Smooth muscle cell (in vitro differentiated cells): ENCODE measurements around the gene DLGAP1. TPM values are rescaled to one million over a fixed set of nuclear protein-coding genes. Genes with fewer than 3 reads are reported as not detected.

Source experiments
- DNase-seq: peaks from one replicate; lab custom pipeline; 2025; ENCODE audit not compliant: unreplicated experiment; lab: John Stamatoyannopoulos, UW
- H2AFZ ChIP-seq: fragments of 200-600 bp; sonication (generic); 2 replicates; pipeline ENCODE4 v1.6.0; 2016; ENCODE audit warnings: antibody characterized with exemption, low read depth, mild to moderate bottlenecking
- H3F3A ChIP-seq: fragments of 200-600 bp; sonication (generic); 2 replicates; pipeline ENCODE4 v1.6.0; 2017; ENCODE audit warnings: antibody characterized with exemption, low read depth
- H3K27ac ChIP-seq: fragments of 200-600 bp; sonication (generic); 2 replicates; pipeline ENCODE4 v1.5.1; 2016; ENCODE audit warnings: low read depth, mild to moderate bottlenecking
- H3K27me3 ChIP-seq: fragments of 200-600 bp; sonication (generic); 2 replicates; pipeline ENCODE4 v1.6.1; 2016; ENCODE audit warnings: low read depth, mild to moderate bottlenecking
- H3K36me3 ChIP-seq: fragments of 200-600 bp; sonication (generic); 2 replicates; pipeline ENCODE4 v1.5.1; 2016; ENCODE audit warnings: low read depth
- H3K4me1 ChIP-seq: fragments of 200-600 bp; sonication (generic); 2 replicates; pipeline ENCODE4 v1.5.1; 2016; ENCODE audit warnings: low read depth
- H3K4me2 ChIP-seq: fragments of 200-600 bp; sonication (generic); 2 replicates; pipeline ENCODE4 v1.6.0; 2016; ENCODE audit warnings: mild to moderate bottlenecking
- H3K4me3 ChIP-seq: fragments of 200-600 bp; sonication (generic); 2 replicates; pipeline ENCODE4 v1.5.1; 2016; ENCODE audit warnings: mild to moderate bottlenecking
- H3K79me2 ChIP-seq: fragments of 200-600 bp; sonication (generic); 2 replicates; pipeline ENCODE4 v1.6.0; 2016; ENCODE audit warnings: low read depth, mild to moderate bottlenecking
- H3K9ac ChIP-seq: fragments of 200-600 bp; sonication (generic); 2 replicates; pipeline ENCODE4 v1.6.0; 2016; ENCODE audit warnings: low read depth
- H3K9me3 ChIP-seq: fragments of 200-600 bp; sonication (generic); replicated peaks from 2 replicates; pipeline ENCODE4 v1.5.1; 2016; ENCODE audit warnings: low read depth
- H4K20me1 ChIP-seq: fragments of 200-600 bp; sonication (generic); 2 replicates; pipeline ENCODE4 v1.6.0; 2016; ENCODE audit warnings: low read depth
- CTCF ChIP-seq: fragments of 200-600 bp; sonication (generic); IDR thresholded peaks from 2 replicates; pipeline ENCODE4 v1.5.1; 2017; ENCODE audit warnings: borderline replicate concordance, mild to moderate bottlenecking, antibody characterized with exemption; ENCODE audit not compliant: insufficient read depth, poor library complexity, severe bottlenecking
- WGBS: methylation state at CpG from one replicate; pipeline ENCODE4 v1.1.7; 2016; ENCODE audit warnings: low lambda C conversion rate; 5-methylcytosine and 5-hydroxymethylcytosine counted together
- polyA plus RNA-seq: library from polyadenylated mRNA; unstranded; fragments of >200 nt; fragmentation: Nextera tagmentation; extraction: Ambion mirVana; gene quantifications from 2 replicates; pipeline ENCODE4 v1.2.1, GENCODE V29; 2016
- total RNA-seq: library from RNA; depleted of rRNA; stranded (reverse); fragments of >200 nt; gene quantifications from 2 replicates; pipeline ENCODE4 v1.2.3, GENCODE V29; 2014

Gene DLGAP1
- total and polyA plus RNA-seq, 2 experiments from 2014 or later, result 2.6 to 11.3 TPM

GRCh38 chr18:3777719-3778118 is 677.4 kb downstream of the DLGAP1 start:
- H2AFZ ChIP-seq, result no peak overlapping the region
- TF ChIP-seq CTCF, result no peak
- H3K27me3 ChIP-seq, result no peaks in the 10 kb centered on the region
- H3K79me2 ChIP-seq, result no peaks in the 10 kb centered on the region
- H3K9me3 ChIP-seq, result no peaks in the 10 kb centered on the region
- H3K27ac ChIP-seq, result no peak overlapping the region
- no peak overlapping the region for H3K4me3 ChIP-seq
- WGBS, result 93% methylated on average over 1 of the region's 1 CpG
- no peak overlapping the region for H3K4me2 ChIP-seq
- H4K20me1 ChIP-seq, result no peaks in the 10 kb centered on the region
- no peaks in the 10 kb centered on the region for H3K36me3 ChIP-seq
- DNase-seq, result no peak
- H3K4me1 ChIP-seq, result peaks cover 6% of the 10 kb centered on the region
- no peaks in the 10 kb centered on the region for H3F3A ChIP-seq
- H3K9ac ChIP-seq, result no peak overlapping the region

GRCh38 chr18:3777122-3777521 is 678.0 kb downstream of the DLGAP1 start:
- no peak overlapping the region for H3K4me2 ChIP-seq
- H3F3A ChIP-seq, result no peaks in the 10 kb centered on the region
- no peaks in the 10 kb centered on the region for H3K27me3 ChIP-seq
- no peak for DNase-seq
- no peak for TF ChIP-seq CTCF
- no peak overlapping the region for H3K4me3 ChIP-seq
- no peak overlapping the region for H3K27ac ChIP-seq
- H3K9me3 ChIP-seq, result no peaks in the 10 kb centered on the region
- H3K9ac ChIP-seq, result no peak overlapping the region
- 97% methylated on average over 5 of the region's 5 CpGs for WGBS
- H4K20me1 ChIP-seq, result no peaks in the 10 kb centered on the region
- no peak overlapping the region for H2AFZ ChIP-seq
- H3K36me3 ChIP-seq, result no peaks in the 10 kb centered on the region
- H3K4me1 ChIP-seq, result peaks cover 11% of the 10 kb centered on the region
- no peaks in the 10 kb centered on the region for H3K79me2 ChIP-seq

GRCh38 chr18:3775996-3776395 is 679.1 kb downstream of the DLGAP1 start:
- no peak overlapping the region for H2AFZ ChIP-seq
- H3K4me3 ChIP-seq, result no peak overlapping the region
- H3K27me3 ChIP-seq, result no peaks in the 10 kb centered on the region
- no peak overlapping the region for H3K4me2 ChIP-seq
- H4K20me1 ChIP-seq, result no peaks in the 10 kb centered on the region
- no peak for TF ChIP-seq CTCF
- H3K4me1 ChIP-seq, result peaks cover 11% of the 10 kb centered on the region
- H3K9me3 ChIP-seq, result no peaks in the 10 kb centered on the region
- WGBS, result 86% methylated on average over 5 of the region's 5 CpGs
- no peak for DNase-seq
- H3K79me2 ChIP-seq, result no peaks in the 10 kb centered on the region
- H3F3A ChIP-seq, result no peaks in the 10 kb centered on the region
- no peak overlapping the region for H3K9ac ChIP-seq
- no peak overlapping the region for H3K27ac ChIP-seq
- H3K36me3 ChIP-seq, result no peaks in the 10 kb centered on the region

- no peak overlapping the region for H3K4me2 ChIP-seq
- no peaks in the 10 kb centered on the region for H3K36me3 ChIP-seq
- H3K27me3 ChIP-seq, result no peaks in the 10 kb centered on the region
- H3K9me3 ChIP-seq, result no peaks in the 10 kb centered on the region
- no peak for TF ChIP-seq CTCF
- no peak overlapping the region for H3K9ac ChIP-seq
- H4K20me1 ChIP-seq, result no peaks in the 10 kb centered on the region
- WGBS, result 78% methylated on average over 1 of the region's 1 CpG
- DNase-seq, result no peak
- H3K27ac ChIP-seq, result no peak overlapping the region
- no peak overlapping the region for H2AFZ ChIP-seq
- no peak overlapping the region for H3K4me3 ChIP-seq
- peaks cover 15% of the 10 kb centered on the region for H3K4me1 ChIP-seq
- H3F3A ChIP-seq, result no peaks in the 10 kb centered on the region
- no peaks in the 10 kb centered on the region for H3K79me2 ChIP-seq
These were observed 681.8 kb downstream of the DLGAP1 start for GRCh38 chr18:3773303-3773702.
